Glomerular visceral epithelial cell (primary cell): ENCODE measurements around the gene MEX3D.

ENCODE experiments used
- DNase-seq: peaks from one replicate; pipeline ENCODE4 v3.0.0-alpha.2; 2016; ENCODE audit errors: extremely low spot score

MEX3D gene

GRCh38 chr19:1568320-1569019 lies at the start of gene MEX3D:
TSS of gene MEX3D (minus strand) at chr19:1568325. CDS start at chr19:1568058, 267 bp downstream.
- DNase-seq, result peak; percentile 89

DNA sequence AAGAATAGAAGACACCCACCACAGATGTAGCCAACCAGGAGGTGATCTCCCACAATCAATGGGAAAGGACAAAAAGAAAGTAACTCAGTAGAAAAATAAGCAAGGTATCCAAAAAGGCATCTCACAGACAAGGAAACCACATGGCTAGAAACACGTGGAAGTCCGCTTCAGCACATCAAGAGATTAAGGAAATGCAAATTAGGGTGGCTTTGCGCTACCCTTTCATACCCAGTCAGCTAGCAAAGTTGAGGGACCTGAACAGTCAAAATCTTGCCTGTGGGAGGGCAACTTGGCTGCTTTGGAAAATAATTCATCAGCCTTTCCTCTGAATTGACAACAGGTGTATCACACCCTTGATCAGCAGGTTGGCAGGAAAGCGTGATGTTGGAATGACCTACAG lies 48.8 kb upstream of the MEX3D start:
- no peak for DNase-seq

- no peak for DNase-seq
Observed at GRCh38 chr19:1616396-1616795, 48.3 kb upstream of the MEX3D start.

DNA sequence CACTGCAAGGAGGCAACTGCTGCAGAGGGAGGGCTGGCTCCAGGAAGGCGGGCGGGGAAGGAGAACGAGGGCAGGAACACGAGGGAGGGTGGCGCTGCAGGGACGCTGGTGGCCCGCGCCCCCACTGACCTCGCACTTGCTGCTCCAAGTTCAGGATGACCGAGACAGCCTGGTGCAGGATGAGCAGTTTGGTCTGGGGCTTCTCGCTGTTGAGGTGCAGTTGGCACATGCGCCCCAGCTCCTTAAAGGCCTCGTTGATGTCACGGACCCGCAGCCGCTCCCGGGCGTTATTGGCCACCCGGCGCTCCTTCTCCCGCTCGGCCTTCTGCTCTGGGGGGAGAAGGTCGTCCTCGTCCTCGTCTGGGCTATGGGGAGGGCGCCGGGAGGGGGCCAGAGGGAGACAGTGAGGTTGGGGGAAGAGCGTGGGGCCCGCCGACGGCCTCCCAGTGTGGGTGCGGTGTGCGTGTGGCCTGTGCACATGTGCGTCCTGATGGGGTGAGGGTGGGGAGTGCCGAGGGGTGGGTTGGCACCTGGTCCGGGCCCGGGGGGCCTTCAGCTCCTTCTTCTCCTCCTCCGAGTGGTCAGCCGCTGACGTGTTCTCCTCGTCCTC lies 47.1 kb upstream of the MEX3D start:
- DNase-seq, result no peak

DNA sequence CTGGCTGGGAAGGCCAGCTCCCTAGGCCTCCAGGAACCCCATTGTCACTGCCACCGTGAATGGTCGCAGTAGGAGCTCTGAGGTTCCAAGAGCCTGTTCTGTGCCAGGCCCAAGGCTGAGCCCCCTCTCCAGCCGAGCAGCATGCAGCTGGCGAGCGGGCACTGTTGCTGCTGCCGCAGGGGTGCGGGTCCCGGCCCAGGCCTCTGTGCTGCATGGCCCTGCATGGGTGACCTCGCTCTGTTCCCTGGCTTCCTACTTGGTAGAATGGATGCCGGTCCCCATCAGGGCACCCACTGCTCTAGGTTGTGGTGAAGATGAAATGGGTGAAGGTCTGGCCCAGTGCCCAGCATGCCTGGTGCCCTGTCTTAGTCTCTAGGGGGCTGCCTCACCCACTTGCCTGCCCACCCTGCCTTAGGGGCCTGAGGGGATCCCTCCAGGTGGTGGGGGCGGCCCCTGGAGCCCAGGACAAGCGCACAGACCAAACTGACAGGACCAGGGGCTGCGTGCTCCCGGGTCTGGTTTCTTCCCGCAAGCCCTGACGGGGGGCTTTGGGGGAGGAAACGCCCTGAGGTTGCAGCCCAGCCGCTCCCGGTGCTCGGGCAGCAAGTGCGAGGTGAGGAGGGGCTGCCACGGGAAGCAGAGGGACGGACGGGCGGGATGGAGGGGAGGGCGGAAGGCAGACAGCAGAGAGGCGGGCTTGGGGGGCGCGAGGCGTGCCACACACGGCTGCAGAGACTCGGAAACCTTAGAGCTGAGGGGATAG lies 45.9 kb upstream of the MEX3D start:
- no peak for DNase-seq

DNA sequence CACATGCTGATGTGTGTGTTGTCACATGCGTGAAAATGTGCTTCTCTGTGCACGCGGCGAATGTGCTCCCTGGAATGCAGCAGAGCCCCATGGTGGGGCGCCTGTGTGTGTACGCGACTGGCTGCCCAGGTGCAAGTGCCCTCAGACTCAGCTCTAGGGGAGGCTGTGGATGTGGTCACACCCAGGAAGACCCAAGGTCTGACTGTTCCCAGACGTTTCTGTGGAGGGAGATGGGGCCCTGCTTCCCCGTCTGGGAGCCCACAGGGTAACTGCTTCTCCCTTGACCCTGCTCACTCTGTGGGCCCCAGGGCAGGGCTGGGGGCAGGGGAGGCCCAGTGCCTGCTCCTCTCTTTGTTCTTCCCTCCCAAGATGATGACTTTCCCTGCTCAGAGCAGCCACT lies 45.0 kb upstream of the MEX3D start:
- DNase-seq, result no peak

- DNase-seq, result no peak
Observed at GRCh38 chr19:1612114-1613086, 44.3 kb upstream of the MEX3D start.

- no peak for DNase-seq
Observed at GRCh38 chr19:1611353-1611752, 43.2 kb upstream of the MEX3D start.

DNA sequence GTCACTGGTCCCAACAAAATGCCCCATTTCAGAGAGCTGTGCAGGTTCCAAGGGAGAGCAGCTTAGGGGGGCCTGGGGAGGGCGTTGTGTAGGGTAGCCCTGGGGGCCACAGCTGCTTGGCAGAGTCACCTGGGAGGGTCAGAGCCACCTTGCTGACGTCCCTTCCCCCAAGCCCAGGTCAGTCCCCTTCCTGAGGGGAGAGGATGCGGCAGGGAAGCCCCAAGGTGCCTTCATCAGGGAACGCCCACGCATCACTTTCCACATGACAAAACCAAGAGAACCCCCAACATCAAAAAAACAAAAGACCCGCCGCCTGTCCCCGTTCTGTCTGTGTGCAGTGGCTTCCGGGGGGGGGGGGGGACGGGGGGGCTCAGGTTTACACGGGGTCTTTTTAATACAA lies 42.5 kb upstream of the MEX3D start:
- DNase-seq, result no peak

- no peak for DNase-seq
Observed at GRCh38 chr19:1609680-1610474, 41.8 kb upstream of the MEX3D start.

DNA sequence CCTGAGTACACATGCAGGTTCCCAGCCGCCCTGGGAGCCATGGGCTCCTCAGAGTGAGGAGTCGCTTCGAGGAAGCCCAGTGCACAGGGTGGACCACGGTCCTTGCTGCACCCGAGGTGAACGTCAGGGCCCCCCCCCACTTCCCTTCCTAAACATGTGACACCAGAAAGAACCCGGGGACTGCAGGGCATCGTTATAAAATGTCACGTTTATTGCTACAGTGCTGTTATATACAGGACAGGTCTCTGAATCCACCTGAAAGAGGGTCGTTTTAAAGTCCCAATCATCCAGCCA lies 40.9 kb upstream of the MEX3D start:
- DNase-seq, result no peak

GRCh38 chr19:1608359-1609102 lies 40.4 kb upstream of the MEX3D start:
- DNase-seq, result peak; percentile 33

- DNase-seq, result no peak
Observed at GRCh38 chr19:1606138-1606651, 38.1 kb upstream of the MEX3D start.

GRCh38 chr19:1605236-1606137 lies 37.4 kb upstream of the MEX3D start, which contains the start of gene UQCR11:
TSS of gene UQCR11 (minus strand) at chr19:1605462. CDS start at chr19:1605409, 53 bp downstream.
- peak; percentile 97 for DNase-seq

DNA sequence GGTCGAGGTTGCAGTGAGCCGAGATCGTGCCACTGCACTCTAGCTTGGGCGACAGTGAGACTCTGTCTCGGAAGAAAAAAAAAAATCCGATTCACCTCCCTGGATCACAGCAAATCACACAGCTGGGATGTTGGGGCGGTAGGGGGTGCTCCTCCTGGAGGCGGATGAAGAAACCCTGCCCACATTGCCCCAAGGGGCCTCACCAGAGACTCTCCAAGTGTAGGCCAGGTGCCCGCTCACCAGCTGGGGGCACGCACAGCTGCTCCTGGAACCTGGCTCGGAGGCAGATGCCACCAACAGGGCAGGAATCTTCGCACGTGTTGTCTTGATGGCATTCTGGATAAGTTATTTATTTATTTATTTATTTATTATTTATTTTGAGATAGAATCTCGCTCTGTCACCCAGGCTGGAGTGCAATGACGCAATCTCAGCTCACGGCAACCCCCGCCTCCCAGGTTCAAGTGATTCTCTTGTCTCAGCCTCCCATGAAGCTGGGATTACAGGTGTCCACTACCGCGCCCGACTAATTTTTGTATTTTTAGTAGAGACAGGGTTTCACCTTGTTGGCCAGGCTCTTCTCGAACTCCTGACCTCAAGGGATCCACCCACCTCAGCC lies 34.1 kb upstream of the MEX3D start:
- DNase-seq, result no peak

- no peak for DNase-seq
Observed at GRCh38 chr19:1601613-1602064, 33.5 kb upstream of the MEX3D start.

DNA sequence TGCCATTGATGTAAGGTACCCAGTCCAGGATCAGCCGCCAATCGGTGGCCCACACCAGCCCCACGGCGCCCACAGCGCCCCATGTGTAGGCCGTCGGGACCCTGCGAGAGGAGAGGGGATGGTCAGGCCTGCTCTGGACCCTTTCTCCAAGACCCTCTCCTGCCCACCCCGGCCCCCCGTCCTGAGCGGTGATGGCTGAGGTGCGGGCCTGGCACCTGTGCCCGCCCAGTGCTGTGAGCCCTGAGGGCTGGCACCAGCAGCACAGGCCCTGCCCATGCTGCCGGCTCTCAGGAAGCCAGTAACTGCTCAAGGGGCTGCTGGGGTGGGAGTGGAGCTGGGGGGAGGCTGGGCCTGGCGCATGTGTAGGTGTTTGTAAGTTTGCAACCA lies 31.3 kb upstream of the MEX3D start:
- DNase-seq, result no peak

DNA sequence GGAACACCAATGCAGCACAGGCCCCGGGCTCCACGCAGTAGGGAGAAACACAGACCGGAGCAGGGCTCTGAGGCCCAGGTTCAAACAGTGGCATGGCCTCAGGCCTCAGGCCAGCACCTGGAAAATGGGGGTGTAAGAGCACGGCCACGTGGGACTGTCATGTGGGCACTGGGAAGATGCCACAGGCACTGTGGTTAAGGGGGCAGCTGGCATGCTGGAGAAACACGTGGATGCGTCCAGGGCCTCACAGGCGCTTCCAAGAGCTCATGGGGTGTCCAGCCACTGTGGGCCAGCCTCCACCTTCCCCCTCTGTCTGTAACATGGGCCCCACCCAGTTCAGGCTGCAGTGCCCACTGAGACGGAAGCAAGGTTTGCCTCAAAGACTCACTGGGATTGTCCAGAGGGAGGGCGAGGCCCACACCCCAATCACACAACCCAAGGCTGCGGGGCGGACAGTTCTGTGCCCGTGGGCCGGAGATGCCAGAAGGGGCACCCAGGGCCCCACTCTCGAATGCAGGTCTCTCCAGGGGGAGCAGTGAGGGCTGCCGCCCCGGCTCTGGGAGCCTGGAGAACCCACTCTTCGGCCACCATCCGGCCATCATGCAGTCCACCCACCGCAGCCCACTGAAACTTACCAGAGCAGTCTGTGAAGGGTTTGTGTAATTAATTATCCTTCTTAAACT lies 30.8 kb upstream of the MEX3D start:
- no peak for DNase-seq
